Adrenal gland (tissue), 12 donors: ENCODE data around the gene TP53. TPM values are rescaled to one million over a fixed set of nuclear protein-coding genes. Genes with fewer than 3 reads are reported as not detected.

Source experiments
- DNase-seq, 7 donors: peaks; one replicate each; pipeline ENCODE4 v3.0.0-alpha.2; 2019 to 2020
- H3K27ac ChIP-seq, 5 donors: fragments of 200-600 bp; sonication (generic) in 4 of 5; 1 replicate in 3 of 5; 2 replicates in 2 of 5; pipeline versions ENCODE4 v1.5.1 to v1.8.0; 2016 to 2020; ENCODE audit warnings: mild to moderate bottlenecking in 1 of 5
- H3K27me3 ChIP-seq: fragments of 200-600 bp; 2 replicates; pipeline ENCODE4 v1.8.0; 2021
- H3K36me3 ChIP-seq, 2 donors: fragments of 200-600 bp; replicated peaks in 1 of 2; 1 replicate in 1 of 2; 2 replicates in 1 of 2; pipeline versions ENCODE4 v1.5.1 to v1.8.0; 2018 to 2022
- H3K4me1 ChIP-seq, 2 donors: fragments of 200-600 bp; replicated peaks in 1 of 2; 1 replicate in 1 of 2; 2 replicates in 1 of 2; pipeline versions ENCODE4 v1.5.1 to v1.8.0; 2018 to 2021
- H3K4me3 ChIP-seq, 4 donors: fragments of 200-600 bp; sonication (generic) in 3 of 4; one replicate each; pipeline ENCODE4 v1.5.1; 2016 to 2018
- H3K9me3 ChIP-seq, 3 donors: fragments of 200-600 bp; sonication (generic) in 1 of 3; replicated peaks in 1 of 3; 1 replicate in 2 of 3; 2 replicates in 1 of 3; pipeline versions ENCODE4 v1.5.1 to v1.8.0; 2016 to 2021
- CTCF ChIP-seq, 6 experiments: fragments of 450-650 bp in 4 of 6; fragments of 200-600 bp in 2 of 6; sonication (generic) in 1 of 6; IDR thresholded peaks; 1 replicate in 5 of 6; 2 replicates in 1 of 6; pipeline versions ENCODE4 v1.5.1 to v1.8.0; 2016 to 2021; ENCODE audit warnings: antibody characterized with exemption in 6 of 6, mild to moderate bottlenecking in 2 of 6, moderate library complexity in 1 of 6
- POLR2A ChIP-seq, 2 donors: fragments of 450-650 bp; IDR thresholded peaks; one replicate each; pipeline ENCODE4 v1.6.1; 2017; ENCODE audit warnings: antibody characterized with exemption in 2 of 2, mild to moderate bottlenecking in 2 of 2, moderate library complexity in 1 of 2
- WGBS, 4 donors: extraction: QIAGEN DNeasy Blood & Tissue Kit in 2 of 4; methylation state at CpG; one replicate each; pipeline versions ENCODE4 v1.1.5 to v1.1.7; 2013 to 2017; 5-methylcytosine and 5-hydroxymethylcytosine counted together
- intact Hi-C, 2 donors: fragments of 100-400 bp; cut with DNase I; formaldehyde crosslinking; loops; one replicate each; pipeline versions ENCODE4 v1.14.1 to v1.15.0; 2022 to 2023
- polyA plus RNA-seq, 3 donors: library from polyadenylated mRNA; stranded (reverse); fragments of 200-250 nt in 2 of 3; fragments of 350-450 nt in 1 of 3; fragmentation: Illumina TruSeq in 1 of 3; extraction: RNeasy Lipid Tissue Mini Kit (QIAGEN cat#74804) in 1 of 3; gene quantifications; one replicate each; pipeline ENCODE4 v1.2.3, GENCODE V29; 2013 to 2014
- total RNA-seq, 9 donors: library from RNA; depleted of rRNA in 4 of 9; stranded (reverse); fragments of >200 nt in 4 of 9; fragments of 120-200 nt in 1 of 9; fragmentation: NEBNext Ultra II Directional in 1 of 9; extraction: Animal tissue kit (Norgen Biotek cat#: 25700) in 1 of 9; gene quantifications; one replicate each; pipeline versions ENCODE4 v1.1.0 to v1.2.4, GENCODE V29; 2013 to 2023
- donor health status: healthy with polysubstance abuse.
- donor health status: Bipolar disorder and iron deficiency.
- donor health status: DM: yes; HTN: yes; CAD: no.
- donor health status: DM: no; HTN: no; CAD: no.
- donor health status: DM: no; HTN: no; CAD: no.
- donor health status: DM: yes; HTN: yes; CAD: no.

Gene TP53
- total and polyA plus RNA-seq, 12 donors: 9.7 to 85.9 (median 26.6) TPM

- H3K9me3 ChIP-seq: no peaks in the 10 kb centered on the region
- peaks cover 0 to 34% of the 10 kb centered on the region in 2 donors for H3K36me3 ChIP-seq
- intact Hi-C loops: no loop called here
- TF ChIP-seq CTCF (IDR thresholded peaks at IDR 0.05) (no peak), POLR2A (IDR thresholded peaks at IDR 0.05) (no peak)
- H3K27ac ChIP-seq: no peak overlapping the region
- DNase-seq: no peak
- no peak overlapping the region for H3K4me3 ChIP-seq
- no peaks in the 10 kb centered on the region for H3K4me1 ChIP-seq
- WGBS, 4 donors: 79 to 94% (median 85%) methylated on average over 10 of the region's 10 CpGs
- no peaks in the 10 kb centered on the region for H3K27me3 ChIP-seq
Measured at GRCh38 chr17:7677388-7678067, 9.8 kb downstream of the TP53 start.

GRCh38 chr17:7676533-7676932 lies 10.8 kb downstream of the TP53 start:
- no peak for DNase-seq
- no peaks in the 10 kb centered on the region for H3K4me1 ChIP-seq
- H3K36me3 ChIP-seq: peaks cover 0 to 37% of the 10 kb centered on the region in 2 donors
- H3K27ac ChIP-seq: no peak overlapping the region
- H3K4me3 ChIP-seq: no peak overlapping the region
- no peak for TF ChIP-seq CTCF (IDR thresholded peaks at IDR 0.05)
- no peaks in the 10 kb centered on the region for H3K9me3 ChIP-seq
- H3K27me3 ChIP-seq: no peaks in the 10 kb centered on the region
- WGBS, 4 donors: 78 to 91% (median 85%) methylated on average over 5 of the region's 5 CpGs
- intact Hi-C loops: no loop called here

- no peak for DNase-seq
- TF ChIP-seq CTCF (IDR thresholded peaks at IDR 0.05): no peak
- no peak for TF ChIP-seq POLR2A (IDR thresholded peaks at IDR 0.05)
- H3K4me3 ChIP-seq: no peak overlapping the region
- H3K4me1 ChIP-seq: no peaks in the 10 kb centered on the region
- no peaks in the 10 kb centered on the region for H3K9me3 ChIP-seq
- intact Hi-C loops: no loop called here
- no peak overlapping the region for H3K27ac ChIP-seq
- peaks cover 0 to 52% of the 10 kb centered on the region in 2 donors for H3K36me3 ChIP-seq
- H3K27me3 ChIP-seq: no peaks in the 10 kb centered on the region
- 87 to 91% (median 90%) methylated on average over 13 to 14 of the region's 14 CpGs for WGBS, 4 donors
Measured at GRCh38 chr17:7674934-7675333, 12.4 kb downstream of the TP53 start.

GRCh38 chr17:7673239-7673638 lies 14.1 kb downstream of the TP53 start:
- DNase-seq: no peak
- Histone ChIP-seq H3K27ac (no peak overlapping the region), H3K9me3 (no peaks in the 10 kb centered on the region), H3K4me3 (no peak overlapping the region), H3K36me3 (peaks cover 0 to 64% of the 10 kb centered on the region in 2 donors), H3K4me1 (no peaks in the 10 kb centered on the region), H3K27me3 (no peaks in the 10 kb centered on the region)
- intact Hi-C loops: no loop called here
- WGBS, 4 donors: 89 to 100% (median 97%) methylated on average over 2 of the region's 2 CpGs
- no peak for TF ChIP-seq POLR2A (IDR thresholded peaks at IDR 0.05)
- peak in 5 of 6 experiments; percentile 13 to 52 (median 21) for TF ChIP-seq CTCF (IDR thresholded peaks at IDR 0.05)
